ENCODE measurements around the gene C15orf61.

The C15orf61 gene

GRCh38 chr15:67515090-67515489 is 5.8 kb upstream of the C15orf61 start:
- DNase-seq = no peak

GRCh38 chr15:67515557-67515956 is 5.4 kb upstream of the C15orf61 start:
- no peak for DNase-seq

GRCh38 chr15:67520321-67521028 is 456 bp upstream of the C15orf61 start:
- DNase-seq = peak; percentile 36 to 54

GRCh38 chr15:67521783-67522568 is 1.0 kb downstream of the C15orf61 start:
- DNase-seq = peak; percentile 8 to 24

GRCh38 chr15:67523330-67523729 is 2.4 kb downstream of the C15orf61 start:
- DNase-seq = no peak

GRCh38 chr15:67524235-67524634 is 3.3 kb downstream of the C15orf61 start:
- no peak for DNase-seq

- DNase-seq = no peak
Observed at GRCh38 chr15:67528513-67528912, 7.6 kb downstream of the C15orf61 start.

GRCh38 chr15:67531379-67531914 is 10.5 kb downstream of the C15orf61 start:
- no peak for DNase-seq

GRCh38 chr15:67533873-67534272 is 12.9 kb downstream of the C15orf61 start:
- DNase-seq = no peak

- DNase-seq = no peak
Observed at GRCh38 chr15:67534360-67534759, 13.4 kb downstream of the C15orf61 start.

- no peak for DNase-seq
Observed at GRCh38 chr15:67537771-67538170, 16.8 kb downstream of the C15orf61 start.

- DNase-seq = peak; percentile 82 to 87
Observed at GRCh38 chr15:67542420-67543347, 21.8 kb downstream of the C15orf61 start, which contains the start of gene MAP2K5. Gene MAP2K5 (plus strand): TSS chr15:67542703. CDS start chr15:67543336, 633 bp downstream.

- DNase-seq = no peak
Observed at GRCh38 chr15:67543348-67543718, 22.4 kb downstream of the C15orf61 start.

GRCh38 chr15:67544475-67544874 is 23.5 kb downstream of the C15orf61 start:
- no peak for DNase-seq

GRCh38 chr15:67545864-67546263 is 24.9 kb downstream of the C15orf61 start:
- DNase-seq = no peak

- no peak for DNase-seq
Observed at GRCh38 chr15:67547064-67547463, 26.1 kb downstream of the C15orf61 start.

GRCh38 chr15:67547836-67548235 is 26.9 kb downstream of the C15orf61 start:
- DNase-seq = no peak

GRCh38 chr15:67548236-67548852 is 27.4 kb downstream of the C15orf61 start:
- no peak for DNase-seq

GRCh38 chr15:67548862-67549651 is 28.1 kb downstream of the C15orf61 start:
- peak; percentile 21 to 57 for DNase-seq

GRCh38 chr15:67549736-67550135 is 28.8 kb downstream of the C15orf61 start:
- no peak for DNase-seq

- DNase-seq = peak in 1 of 2 donors; percentile 38
Observed at GRCh38 chr15:67550522-67550921, 29.6 kb downstream of the C15orf61 start.
